K562 (cell line): ENCODE results near the gene ARMH4. TPM values are rescaled to one million over a fixed set of nuclear protein-coding genes. Genes with fewer than 3 reads are reported as not detected.

Experiments used
- ATF1 ChIP-seq, 2 experiments: fragments of 450-650 bp in 1 of 2; IDR thresholded peaks; 2 replicates each; pipeline ENCODE4 v1.6.1; 2016; ENCODE audit warnings: missing compliant biosample characterization in 1 of 2, missing genetic modification characterization in 1 of 2
- BCOR ChIP-seq: fragments of 450-650 bp; IDR thresholded peaks from 2 replicates; pipeline ENCODE4 v1.6.1; 2016
- CBFA2T3 ChIP-seq: fragments of 450-650 bp; IDR thresholded peaks from 2 replicates; pipeline ENCODE4 v1.6.1; 2017
- CBX1 ChIP-seq: sonication (generic); IDR thresholded peaks from 2 replicates; pipeline ENCODE4 v1.6.1; 2016; ENCODE audit warnings: antibody characterized with exemption, low read depth, mild to moderate bottlenecking
- CXXC5 ChIP-seq: fragments of 250-450 bp; sonication (Bioruptor Pico); IDR thresholded peaks from 2 replicates; pipeline ENCODE4 v1.8.0; 2022; ENCODE audit warnings: inconsistent platforms, mild to moderate bottlenecking, moderate library complexity
- EP300 ChIP-seq: IDR thresholded peaks from 2 replicates; pipeline ENCODE4 v1.6.1; 2012; ENCODE audit warnings: low read length, improper control_type of control experiment
- ESRRB ChIP-seq: fragments of 250-450 bp; sonication (Bioruptor Pico); IDR thresholded peaks from 2 replicates; pipeline ENCODE4 v1.5.0; 2020; ENCODE audit warnings: mild to moderate bottlenecking, moderate library complexity, borderline replicate concordance
- HNRNPLL ChIP-seq: fragments of 200-400 bp; formaldehyde crosslinking; IDR thresholded peaks from 2 replicates; pipeline ENCODE4 v1.6.1; 2017; ENCODE audit warnings: low read length, low read depth, mild to moderate bottlenecking; ENCODE audit not compliant: poor library complexity, severe bottlenecking
- MTA3 ChIP-seq: fragments of 450-650 bp; formaldehyde crosslinking; IDR thresholded peaks from 2 replicates; pipeline ENCODE4 v1.6.1; 2017; ENCODE audit warnings: mild to moderate bottlenecking, borderline replicate concordance
- NCOR1 ChIP-seq: fragments of 450-650 bp; IDR thresholded peaks from 2 replicates; pipeline ENCODE4 v1.6.1; 2016; ENCODE audit warnings: mild to moderate bottlenecking, moderate library complexity
- PML ChIP-seq: IDR thresholded peaks from 2 replicates; pipeline ENCODE4 v1.6.1; 2012; ENCODE audit warnings: low read length, inconsistent platforms
- SMC3 ChIP-seq: conservative IDR thresholded peaks from 2 replicates; pipeline ENCODE4 v1.6.1; 2011; ENCODE audit warnings: low read depth, low read length, improper control_type of control experiment; ENCODE audit not compliant: insufficient read depth
- ZNF318 ChIP-seq, 2 experiments: fragments of 450-650 bp; IDR thresholded peaks; 2 replicates each; pipeline ENCODE4 v1.6.1; 2016; ENCODE audit warnings: mild to moderate bottlenecking in 2 of 2, borderline replicate concordance in 1 of 2, low read depth in 1 of 2, moderate library complexity in 1 of 2
- ZNF511 ChIP-seq: sonication (generic); formaldehyde crosslinking; IDR thresholded peaks from 2 replicates; pipeline ENCODE4 v1.8.0; 2022; ENCODE audit warnings: mild to moderate bottlenecking, missing genetic modification reagents
- polyA plus RNA-seq, 8 experiments: library from polyadenylated mRNA; depleted of rRNA in 4 of 8; stranded (reverse) in 5 of 8; unstranded in 3 of 8; fragments of >200 nt; fragmentation: Nextera tagmentation in 2 of 8; fragmentation: Illumina TruSeq in 1 of 8; extraction: Ambion mirVana in 2 of 8; extraction: Trizol in 1 of 8; gene quantifications; 2 replicates each; pipeline versions ENCODE4 v1.2.1 to v1.2.3, GENCODE V29; 2011 to 2014; ENCODE audit warnings: inconsistent platforms in 1 of 8, missing spikeins in 1 of 8
- total RNA-seq, 7 experiments: library from RNA; depleted of rRNA in 6 of 7; stranded (reverse); fragments of >200 nt in 6 of 7; fragmentation: Illumina TruSeq in 2 of 7; extraction: Trizol in 2 of 7; gene quantifications; 2 replicates each; pipeline versions ENCODE4 v1.2.1 to v1.2.3, GENCODE V29; 2011 to 2021; ENCODE audit warnings: low replicate concordance in 1 of 7
- TF ChIP-seq, protein P1 (sequence below): IDR thresholded peaks from 2 replicates; pipeline ENCODE4 v1.6.1; 2011; ENCODE audit warnings: borderline replicate concordance, low read depth, mild to moderate bottlenecking, moderate library complexity, low read length; ENCODE audit not compliant: insufficient read depth, poor library complexity, severe bottlenecking

The ARMH4 gene
- total and polyA plus RNA-seq, 9 of the 15 experiments (the other 6 are each of a cell fraction or from before 2014, with no cell fraction given): 0.06 to 0.98 (median 0.07) TPM; not detected in 2

- TF ChIP-seq ZNF318 (IDR thresholded peaks at IDR 0.05; ENCODE audit: borderline replicate concordance in 1 of 2, low read depth in 1 of 2) (no peak), MTA3 (0 out of 2 replicates have a peak, but pooled peaks have one; percentile 6), ZNF511 (no peak), EP300 (no peak), NCOR1 (no peak), SMC3 (no peak), PML (no peak), ESRRB (no peak), BCOR (no peak), HNRNPLL (peak; percentile 80), CBX1 (no peak), ATF1 (CRISPR knock-in tag; IDR thresholded peaks at IDR 0.05) (no peak), ATF1 (tag; IDR thresholded peaks at IDR 0.05) (0 out of 2 replicates have a peak, but pooled peaks have one; percentile 12), CBFA2T3 (no peak), CXXC5 (CRISPR knock-in tag) (peak; percentile 35; the same call in 1 of the 2 replicates)
- TF ChIP-seq, protein P1, sequence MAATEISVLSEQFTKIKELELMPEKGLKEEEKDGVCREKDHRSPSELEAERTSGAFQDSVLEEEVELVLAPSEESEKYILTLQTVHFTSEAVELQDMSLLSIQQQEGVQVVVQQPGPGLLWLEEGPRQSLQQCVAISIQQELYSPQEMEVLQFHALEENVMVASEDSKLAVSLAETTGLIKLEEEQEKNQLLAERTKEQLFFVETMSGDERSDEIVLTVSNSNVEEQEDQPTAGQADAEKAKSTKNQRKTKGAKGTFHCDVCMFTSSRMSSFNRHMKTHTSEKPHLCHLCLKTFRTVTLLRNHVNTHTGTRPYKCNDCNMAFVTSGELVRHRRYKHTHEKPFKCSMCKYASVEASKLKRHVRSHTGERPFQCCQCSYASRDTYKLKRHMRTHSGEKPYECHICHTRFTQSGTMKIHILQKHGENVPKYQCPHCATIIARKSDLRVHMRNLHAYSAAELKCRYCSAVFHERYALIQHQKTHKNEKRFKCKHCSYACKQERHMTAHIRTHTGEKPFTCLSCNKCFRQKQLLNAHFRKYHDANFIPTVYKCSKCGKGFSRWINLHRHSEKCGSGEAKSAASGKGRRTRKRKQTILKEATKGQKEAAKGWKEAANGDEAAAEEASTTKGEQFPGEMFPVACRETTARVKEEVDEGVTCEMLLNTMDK: peak; percentile 13
These were observed at the start of gene ARMH4 (continued) for GRCh38 chr14:58152014-58152857.
